Endothelial cell of umbilical vein (primary cell): Measurements from ENCODE around the gene LDLRAD4. TPM values are rescaled to one million over a fixed set of nuclear protein-coding genes. Genes with fewer than 3 reads are reported as not detected.

ENCODE experiments used
- BruUV-seq: library from RNA; stranded (reverse); fragments of 400-500 nt; replicated peaks from 2 replicates; lab custom pipeline; 2021; lab: Mats Ljungman, UMichigan
- CTCF ChIA-PET: fragments of 300-600, 350-600 bp; sonication (Branson Sonifier 250); formaldehyde crosslinking; loops from one replicate; lab custom pipeline; 2021; ENCODE audit warnings: antibody characterized with exemption, inconsistent platforms; lab: Charles Lee
- POLR2A ChIA-PET: fragments of 300-600, 350-600 bp; sonication (Branson Sonifier 250); formaldehyde crosslinking; loops from one replicate; lab custom pipeline; 2021; ENCODE audit warnings: antibody characterized with exemption, inconsistent platforms; lab: Charles Lee
- DNase-seq: peaks from one replicate; pipeline ENCODE4 v3.0.0-alpha.2; 2011; ENCODE audit warnings: low read depth, low spot score
- FAIRE-seq: peaks from 2 replicates; lab custom pipeline; 2011; peaks lifted over from hg19 to GRCh38; lab: Jason Lieb, UNC
- H2AFZ ChIP-seq: 2 replicates; pipeline ENCODE4 v1.6.0; 2012; ENCODE audit warnings: low read depth, low read length, control low read depth, inconsistent platforms
- H3K27ac ChIP-seq: 2 replicates; pipeline ENCODE4 v1.5.1; 2011; ENCODE audit warnings: low read depth, mild to moderate bottlenecking, control low read depth, low read length, moderate library complexity; ENCODE audit not compliant: insufficient read depth
- H3K27me3 ChIP-seq, 2 experiments: 2 replicates each; pipeline versions ENCODE4 v1.6.0 to v1.6.1; 2011; ENCODE audit warnings: low read length in 2 of 2, mixed read lengths in 1 of 2; ENCODE audit not compliant: control insufficient read depth in 2 of 2, insufficient read depth in 2 of 2
- H3K36me3 ChIP-seq, 2 experiments: 2 replicates in 1 of 2; 3 replicates in 1 of 2; pipeline ENCODE4 v1.5.1; 2011; ENCODE audit warnings: low read length in 2 of 2, mild to moderate bottlenecking in 1 of 2, moderate library complexity in 1 of 2; ENCODE audit not compliant: control insufficient read depth in 2 of 2, insufficient read depth in 2 of 2; ENCODE audit errors: extremely low read depth in 1 of 2
- H3K4me1 ChIP-seq: 3 replicates; pipeline ENCODE4 v1.5.1; 2011; ENCODE audit warnings: mild to moderate bottlenecking, low read length; ENCODE audit not compliant: control insufficient read depth, insufficient read depth; ENCODE audit errors: extremely low read depth
- H3K4me2 ChIP-seq: 2 replicates; pipeline ENCODE4 v1.6.1; 2011; ENCODE audit warnings: low read length, control low read depth, mixed read lengths; ENCODE audit not compliant: insufficient read depth
- H3K4me3 ChIP-seq, 3 experiments: fragments of 200-600 bp in 1 of 3; sonication (generic), shearing (Covaris generic) in 1 of 3; replicated peaks in 1 of 3; 2 replicates each; pipeline ENCODE4 v1.5.1; 2011 to 2016; ENCODE audit warnings: control low read depth in 3 of 3, low read length in 3 of 3, mild to moderate bottlenecking in 2 of 3, inconsistent platforms in 1 of 3, low read depth in 1 of 3, moderate library complexity in 1 of 3; ENCODE audit not compliant: insufficient read depth in 1 of 3
- H3K79me2 ChIP-seq: 2 replicates; pipeline ENCODE4 v1.6.0; 2012; ENCODE audit warnings: low read length, inconsistent platforms; ENCODE audit not compliant: control insufficient read depth, insufficient read depth
- H3K9ac ChIP-seq: replicated peaks from 2 replicates; pipeline ENCODE3; 2011; ENCODE audit warnings: low read length, control low read depth; ENCODE audit not compliant: insufficient read depth; ENCODE audit errors: extremely low read depth
- H3K9me1 ChIP-seq: replicated peaks from 3 replicates; pipeline ENCODE4 v1.6.0; 2011; ENCODE audit warnings: mild to moderate bottlenecking, low read length; ENCODE audit not compliant: control insufficient read depth, insufficient read depth; ENCODE audit errors: extremely low read depth
- H3K9me3 ChIP-seq: replicated peaks from 2 replicates; pipeline ENCODE4 v1.5.1; 2012; ENCODE audit warnings: low read length, inconsistent platforms; ENCODE audit not compliant: control insufficient read depth, insufficient read depth
- H4K20me1 ChIP-seq: replicated peaks from 2 replicates; pipeline ENCODE3; 2011; ENCODE audit warnings: mild to moderate bottlenecking, low read length; ENCODE audit not compliant: control insufficient read depth, insufficient read depth; ENCODE audit errors: extremely low read depth
- CTCF ChIP-seq, 2 donors: IDR thresholded peaks; 1 replicate in 1 of 2; 2 replicates in 1 of 2; pipeline ENCODE4 v1.5.1; 2011; ENCODE audit warnings: low read length in 2 of 2, mild to moderate bottlenecking in 2 of 2, moderate library complexity in 2 of 2, control low read depth in 1 of 2, inconsistent platforms in 1 of 2, low read depth in 1 of 2; ENCODE audit not compliant: insufficient read depth in 1 of 2; ENCODE audit errors: extremely low read depth in 1 of 2
- EZH2 ChIP-seq: IDR thresholded peaks from 2 replicates; pipeline ENCODE4 v1.6.1; 2012; ENCODE audit warnings: borderline replicate concordance, low read depth, mild to moderate bottlenecking, moderate library complexity, low read length, inconsistent platforms; ENCODE audit not compliant: severe bottlenecking
- FOS ChIP-seq: IDR thresholded peaks from 2 replicates; pipeline ENCODE4 v1.6.1; 2011; ENCODE audit warnings: mild to moderate bottlenecking, low read length, moderate library complexity, borderline replicate concordance; ENCODE audit not compliant: insufficient read depth
- GATA2 ChIP-seq: IDR thresholded peaks from 2 replicates; pipeline ENCODE4 v1.7.0; 2011; ENCODE audit warnings: low read depth, mild to moderate bottlenecking, moderate library complexity, mixed read lengths, low read length; ENCODE audit not compliant: insufficient read length, insufficient read depth
- JUN ChIP-seq: IDR thresholded peaks from 2 replicates; pipeline ENCODE4 v1.6.1; 2011; ENCODE audit warnings: borderline replicate concordance, low read depth; ENCODE audit not compliant: insufficient read length, insufficient read depth
- MAX ChIP-seq: IDR thresholded peaks from 2 replicates; pipeline ENCODE4 v1.6.1; 2011; ENCODE audit not compliant: insufficient read depth, insufficient read length
- MYC ChIP-seq: IDR thresholded peaks from one replicate; pipeline ENCODE4 v1.6.1; 2011; ENCODE audit warnings: mild to moderate bottlenecking, low read depth, low read length
- POLR2A ChIP-seq: IDR thresholded peaks from 2 replicates; pipeline ENCODE4 v1.6.1; 2012; ENCODE audit warnings: low read depth, mild to moderate bottlenecking, control low read depth, low read length
- POLR2AphosphoS5 ChIP-seq: IDR thresholded peaks from 2 replicates; pipeline ENCODE4 v1.6.1; 2012; ENCODE audit warnings: low read depth, mild to moderate bottlenecking, control low read depth, low read length, moderate library complexity; ENCODE audit not compliant: insufficient read depth
- dilution Hi-C: fragments of 300-500 bp; cut with MboI; formaldehyde crosslinking; loops from one replicate; pipeline ENCODE4 v1.15.0; 2019; ENCODE audit warnings: low sequenced_read_pairs; ENCODE audit not compliant: extremely low pct_ligation_motif_present
- intact Hi-C: fragments of 100-400 bp; cut with micrococcal nuclease; formaldehyde crosslinking; loops from one replicate; pipeline ENCODE4 v1.10.0; 2022
- polyA plus RNA-seq, 4 experiments: library from polyadenylated mRNA; depleted of rRNA in 3 of 4; stranded (reverse) in 3 of 4; unstranded in 1 of 4; fragments of >200 nt; gene quantifications; 2 replicates each; pipeline versions ENCODE4 v1.2.1 to v1.2.3, GENCODE V29; 2011 to 2012; ENCODE audit warnings: missing spikeins in 1 of 4
- total RNA-seq: library from RNA; stranded (reverse); gene quantifications from 2 replicates; pipeline ENCODE4 v1.2.3, GENCODE V29; 2021

Gene LDLRAD4
- total and polyA plus RNA-seq, 2 donors (not counting 3 experiments of a cell fraction or from before 2014, with no cell fraction given): 5.2 to 6.5 TPM

- Histone ChIP-seq H3K4me1 (no peaks in the 10 kb centered on the region), H3K27me3 (peaks cover 2 to 3% of the 10 kb centered on the region in 2 experiments), H3K9me1 (no peaks in the 10 kb centered on the region), H3K4me3 (no peak overlapping the region), H4K20me1 (no peaks in the 10 kb centered on the region), H3K79me2 (no peaks in the 10 kb centered on the region), H2AFZ (no peak overlapping the region), H3K9ac (no peak overlapping the region), H3K36me3 (no peaks in the 10 kb centered on the region), H3K4me2 (no peak overlapping the region), H3K9me3 (no peaks in the 10 kb centered on the region), H3K27ac (no peak overlapping the region)
- intact Hi-C loops (no loop called here), dilution Hi-C loops (no loop called here)
- FAIRE-seq: no peak
- POLR2A ChIA-PET: no interaction called here
- CTCF ChIA-PET: interaction anchor here (0.5 kb wide), 1 partner anchor 41 kb away, joined by 3 read pairs; no protein-coding TSS in a partner anchor
- BruUV-seq: no TSS peak
- DNase-seq: no peak
- TF ChIP-seq POLR2AphosphoS5 (no peak), MAX (no peak), CTCF (IDR thresholded peaks at IDR 0.05; ENCODE audit: extremely low read depth in 1 of 2, insufficient read depth in 1 of 2, low read depth in 1 of 2, low read length in 2 of 2) (no peak), EZH2 (no peak), MYC (no peak), GATA2 (no peak), POLR2A (no peak), FOS (no peak), JUN (no peak)
These were observed 174.3 kb downstream of the LDLRAD4 start for GRCh38 chr18:13392899-13393298.
